HG03196 (cell line): ENCODE results near the gene RTL10.
"Not testable (repeated sequence)": the region's sequence is repeated elsewhere in the genome, so short reads cannot be mapped to it uniquely, and the experiment has no call there.

Experiments used
- ATAC-seq: cut with Tn5 transposase; IDR thresholded peaks from one replicate; pipeline ENCODE4 v1.9.1; 2021; ENCODE audit not compliant: unreplicated experiment

Gene RTL10

DNA sequence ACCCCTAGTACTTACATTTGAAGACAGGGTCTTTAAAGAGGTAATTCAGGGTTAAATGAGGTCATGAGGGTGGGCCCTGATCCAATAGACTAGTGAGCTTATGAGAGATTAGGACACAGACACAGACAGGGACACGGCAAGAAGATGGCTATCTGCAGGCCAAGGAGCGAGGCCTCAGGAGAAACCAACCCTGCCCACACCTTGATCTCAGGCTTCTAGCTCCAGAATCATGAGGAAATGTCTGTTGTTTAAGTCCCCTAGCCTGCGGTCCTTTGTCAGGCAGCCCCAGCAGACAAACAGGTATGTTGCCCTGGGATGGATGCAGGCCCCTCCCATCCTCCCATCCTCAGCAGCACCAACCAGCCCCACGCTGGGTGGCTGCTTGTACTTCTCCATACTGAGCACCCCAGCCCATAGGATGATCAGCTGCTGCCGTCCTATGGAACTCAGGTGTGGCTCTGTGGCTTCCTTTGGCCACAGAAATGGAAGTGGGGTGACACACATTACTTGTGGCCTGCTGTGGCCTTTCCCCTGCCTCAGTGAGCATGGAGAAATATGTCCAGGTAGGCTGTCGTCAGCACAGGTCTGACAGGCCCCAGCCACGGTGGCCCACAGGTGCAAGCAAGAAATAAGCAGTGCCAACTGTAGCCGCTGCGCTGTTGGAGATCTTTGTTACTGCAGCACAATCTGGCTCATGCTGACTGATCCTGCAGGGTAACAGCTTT, 7.9 kb downstream of the RTL10 start:
- ATAC-seq, result no peak

DNA sequence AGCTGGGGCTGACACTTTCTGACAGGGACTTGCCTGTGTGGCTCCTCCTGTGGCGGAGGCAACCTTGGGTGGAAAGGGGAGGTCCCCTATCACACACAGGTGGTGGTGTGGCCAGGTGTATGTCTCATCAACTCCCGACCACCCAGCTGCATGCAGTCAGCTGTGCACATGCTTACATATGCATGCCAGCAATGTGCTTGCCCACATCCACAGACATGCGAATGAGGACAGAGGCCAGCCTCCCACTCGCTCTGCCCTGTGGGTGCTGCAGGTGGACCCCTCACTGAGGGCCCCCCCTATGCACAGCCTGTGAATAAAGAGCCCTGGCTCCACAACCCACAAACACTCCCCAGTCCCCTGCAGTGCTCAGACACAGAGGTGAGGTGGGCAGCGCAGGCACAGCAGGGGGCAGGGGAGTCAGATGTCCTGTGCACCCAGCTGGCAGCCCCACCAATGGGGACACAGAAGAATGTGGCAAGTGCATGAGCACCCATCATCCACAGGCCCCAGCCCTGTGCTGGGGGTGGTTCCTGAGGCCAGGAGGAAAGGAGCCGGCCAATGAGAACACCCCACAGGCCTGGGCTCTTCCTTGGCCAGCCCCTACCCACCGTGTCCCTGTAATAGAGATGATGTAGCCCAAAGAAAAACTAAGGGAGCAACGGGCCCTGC, 9.5 kb downstream of the RTL10 start:
- ATAC-seq, result no peak

DNA sequence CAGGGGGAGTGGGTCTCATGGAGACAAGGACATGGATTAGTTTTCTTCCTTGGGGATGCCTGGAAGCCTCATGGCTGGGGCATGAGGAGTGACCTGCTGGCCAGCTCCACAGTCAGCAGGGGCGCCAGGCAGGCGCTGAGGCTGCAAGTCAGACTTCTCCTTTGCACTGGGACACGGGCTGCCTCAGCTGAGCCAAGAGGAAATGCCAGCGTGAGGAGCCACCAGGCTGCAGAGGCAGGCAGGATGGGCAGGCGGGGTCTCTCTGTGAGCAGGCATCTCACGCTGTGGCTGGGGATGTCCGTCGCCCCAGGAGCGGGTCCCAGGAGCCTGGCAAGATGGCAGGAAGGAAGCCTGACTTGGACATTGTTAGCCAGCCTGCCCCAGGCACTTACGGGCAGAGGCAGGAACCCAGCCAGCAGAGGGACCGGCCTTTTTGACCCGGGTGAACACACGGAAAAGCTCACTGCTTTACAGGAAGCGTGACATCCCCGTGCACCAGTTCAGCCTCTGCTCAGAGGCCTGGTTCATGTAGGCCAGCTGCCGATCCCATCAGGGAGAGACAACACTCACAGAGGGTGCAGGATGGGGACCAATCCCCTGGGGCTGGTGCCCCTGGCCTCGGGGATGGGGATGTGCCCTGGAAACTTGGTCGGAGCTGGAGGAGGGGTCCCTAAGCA, 10.2 kb downstream of the RTL10 start:
- ATAC-seq, result no peak

DNA sequence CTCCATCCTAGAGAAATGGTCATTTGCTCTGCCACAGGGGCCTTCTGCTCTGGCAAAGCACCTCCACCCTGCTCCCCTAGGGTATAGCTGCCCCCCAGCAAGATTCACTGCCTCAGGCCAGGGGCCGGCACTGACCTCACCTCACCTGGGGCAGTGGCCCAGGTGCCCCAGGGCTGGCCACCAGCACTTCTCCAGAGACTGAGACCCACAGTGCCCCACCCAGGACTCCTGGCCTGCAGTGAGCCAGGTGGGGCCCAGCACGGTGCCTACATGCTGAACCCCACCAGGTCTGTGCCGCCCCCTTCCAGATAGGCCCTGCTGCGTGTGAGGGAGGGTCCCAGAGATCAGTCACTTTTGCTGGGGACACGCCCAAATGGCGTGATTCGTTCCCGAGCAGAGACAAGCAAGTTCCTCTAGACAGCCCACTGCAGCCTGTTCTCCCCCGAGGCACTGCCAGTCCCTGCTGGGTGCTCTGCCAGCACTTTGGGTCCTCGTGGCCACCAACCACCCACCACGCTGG, 10.8 kb downstream of the RTL10 start:
- ATAC-seq, result no peak

DNA sequence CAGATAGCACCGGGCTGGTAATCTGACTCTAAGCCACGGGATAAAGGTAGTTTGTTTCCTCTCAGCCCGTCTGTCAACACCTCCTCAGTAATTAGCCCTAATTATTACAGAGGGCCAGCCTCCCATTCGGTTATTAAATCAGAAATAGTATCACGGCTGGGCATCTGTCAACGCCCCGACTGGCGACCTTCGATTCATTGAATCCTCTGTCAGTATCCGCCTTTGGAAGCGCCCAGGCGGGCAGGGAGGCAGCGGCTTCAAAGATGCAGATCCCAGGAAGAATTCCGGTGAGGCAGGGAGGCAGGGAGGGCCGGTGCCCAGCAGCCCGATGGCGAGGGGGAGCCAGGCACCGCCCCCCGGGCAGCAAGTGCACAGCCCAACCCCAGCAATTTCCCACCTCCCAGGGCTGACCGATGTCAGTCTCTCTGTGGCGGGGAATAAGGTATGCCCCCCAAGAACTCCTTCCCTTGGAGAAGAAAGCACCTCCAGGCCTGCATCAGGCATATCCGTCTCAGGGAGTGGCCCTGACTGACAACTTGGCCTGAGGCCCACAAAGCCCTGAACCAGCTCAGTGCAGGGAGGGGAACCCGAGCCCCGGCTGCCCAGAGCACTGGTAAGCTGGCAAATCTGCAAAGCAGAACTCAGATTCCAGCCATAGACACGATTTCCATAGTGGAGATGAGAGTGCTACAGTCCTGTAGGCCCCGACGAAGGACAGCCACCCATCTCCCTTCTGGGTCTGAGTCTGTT, 11.4 kb downstream of the RTL10 start:
- ATAC-seq, result no peak

DNA sequence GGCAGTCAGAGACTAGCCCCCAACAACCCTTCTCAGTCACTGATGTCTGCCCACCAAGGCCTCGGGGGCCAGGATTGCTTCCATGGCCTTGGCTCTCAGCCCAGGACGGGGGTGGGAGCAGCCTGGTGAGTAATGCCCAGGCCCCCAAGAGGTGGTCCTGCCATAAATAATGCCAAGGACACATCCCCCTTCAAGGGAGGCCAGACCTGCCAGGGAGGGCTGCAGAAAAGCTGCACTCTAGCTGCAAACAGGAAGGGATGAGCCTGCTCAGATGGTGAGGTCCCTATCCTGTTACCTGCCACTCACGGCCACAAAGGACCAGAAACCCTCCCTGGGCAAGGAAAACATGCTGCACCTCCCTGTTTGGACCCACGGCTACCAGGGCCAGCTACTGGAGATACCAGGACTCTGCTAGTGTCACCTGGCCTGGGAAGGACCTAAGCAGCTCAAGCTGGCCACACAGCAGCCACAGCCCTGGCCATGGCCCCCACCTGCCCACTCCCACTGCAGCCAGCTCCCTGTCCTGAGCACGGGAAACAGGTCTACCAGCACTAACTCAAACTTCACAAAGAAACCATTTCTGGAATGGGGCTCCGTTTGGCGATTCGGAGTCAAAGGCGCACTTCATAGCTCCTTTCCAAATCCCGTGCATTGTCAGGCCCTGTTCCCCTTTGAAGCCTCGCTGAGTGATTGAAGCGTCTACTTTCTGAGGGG, 12.1 kb downstream of the RTL10 start:
- no peak for ATAC-seq

DNA sequence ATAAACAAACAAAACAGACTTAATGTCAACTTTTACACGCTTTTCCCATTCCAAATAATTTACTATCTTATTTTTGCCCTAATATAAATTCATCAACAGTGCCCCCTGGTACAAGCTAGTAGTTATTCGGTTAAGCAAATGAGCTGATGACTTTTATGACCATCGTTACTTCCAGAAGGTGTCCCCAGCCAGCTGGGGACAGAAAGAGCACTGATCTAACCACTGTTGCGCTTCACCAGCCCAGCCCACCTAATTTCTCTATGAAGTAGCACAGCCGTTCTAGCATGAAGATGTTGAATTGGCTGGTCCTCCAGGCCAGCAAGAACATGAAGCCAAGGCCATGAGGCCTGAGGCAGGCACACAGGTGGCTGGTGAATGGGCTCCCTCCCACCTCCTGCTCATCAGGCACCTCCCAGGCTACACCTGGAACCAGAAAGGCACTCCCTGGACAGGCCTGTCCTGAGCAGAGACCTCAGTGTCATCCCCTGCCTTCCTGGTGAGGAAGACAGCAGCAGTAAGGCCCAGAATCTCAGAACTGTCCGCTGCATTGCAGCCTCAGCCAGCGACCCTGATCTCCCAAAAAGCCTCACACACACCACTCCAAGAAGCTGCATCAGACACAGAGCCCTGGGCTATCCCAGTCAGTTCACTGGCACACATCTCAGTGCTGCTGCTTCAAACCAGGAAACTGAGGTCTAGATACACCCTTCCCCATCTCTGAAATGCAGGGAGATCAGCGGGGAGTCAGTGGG, 12.9 kb downstream of the RTL10 start:
- no peak for ATAC-seq

DNA sequence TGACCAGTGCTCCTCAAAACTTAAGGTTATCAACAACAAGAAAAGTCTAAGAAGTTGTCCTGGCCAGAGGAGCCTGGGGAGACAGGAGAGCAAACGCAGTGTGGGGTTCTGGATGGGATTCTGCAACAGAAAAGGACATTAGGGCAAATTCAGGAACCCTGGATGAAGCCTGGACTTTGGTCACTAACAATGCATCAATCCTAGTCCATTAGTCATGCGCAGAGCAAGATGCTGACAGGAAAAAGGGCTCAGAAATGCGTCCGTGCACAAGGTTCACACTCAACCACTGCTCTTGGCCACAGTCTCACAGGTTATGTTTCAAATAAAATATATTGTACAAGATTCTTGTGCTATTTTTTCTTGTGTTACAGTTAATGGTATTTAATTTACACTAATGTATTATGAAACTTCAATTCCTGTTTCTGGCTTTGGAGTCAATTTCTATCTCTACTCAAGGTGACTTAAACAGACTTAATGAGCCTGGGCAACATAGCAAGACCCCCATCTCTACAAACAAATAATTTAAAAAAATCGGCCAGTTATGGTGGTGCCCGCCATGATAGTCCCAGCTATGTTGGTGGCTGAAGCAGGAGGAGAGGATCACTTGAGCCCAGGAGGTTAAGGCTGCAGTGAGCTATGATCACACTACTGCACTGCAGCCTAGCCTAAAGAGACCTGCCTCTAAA, 13.6 kb downstream of the RTL10 start:
- ATAC-seq, result no peak

DNA sequence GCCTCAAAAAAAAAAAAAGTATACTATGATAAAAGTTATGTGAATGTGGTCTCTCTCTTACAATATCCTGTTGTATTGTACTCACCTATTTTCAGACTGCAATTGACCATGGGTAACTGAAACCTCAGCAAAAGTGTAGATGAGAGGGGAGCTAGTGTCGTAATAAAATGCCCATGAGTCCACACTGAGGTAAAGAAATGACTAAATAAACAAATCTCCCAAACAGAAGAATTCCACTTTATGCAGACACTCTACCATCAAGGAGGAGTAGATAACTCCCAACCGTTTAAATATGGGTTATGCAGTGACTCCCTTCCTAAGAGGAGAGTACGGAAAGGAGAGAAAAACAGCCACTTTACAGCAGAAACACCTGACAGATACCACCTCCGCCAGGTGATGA, 14.6 kb downstream of the RTL10 start:
- no peak for ATAC-seq

DNA sequence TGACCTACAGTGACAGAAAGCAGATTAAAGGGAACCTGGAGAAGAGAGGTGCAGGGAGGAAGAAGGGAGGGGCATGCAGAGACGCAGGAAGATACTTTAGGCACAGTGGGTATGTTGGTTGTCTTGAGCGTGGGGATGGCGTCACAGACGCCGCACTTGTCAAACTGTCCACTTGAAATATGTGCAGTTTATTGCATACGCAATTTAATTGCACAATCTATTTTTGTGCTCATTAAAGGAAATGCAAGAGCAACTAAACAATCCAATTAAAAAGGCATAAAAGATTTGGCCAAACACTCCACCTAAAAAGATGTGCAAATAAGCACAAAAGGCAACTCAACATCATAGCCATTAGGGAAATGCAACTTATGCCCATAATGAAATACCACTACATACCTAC, 16.8 kb downstream of the RTL10 start:
- ATAC-seq, result no peak

DNA sequence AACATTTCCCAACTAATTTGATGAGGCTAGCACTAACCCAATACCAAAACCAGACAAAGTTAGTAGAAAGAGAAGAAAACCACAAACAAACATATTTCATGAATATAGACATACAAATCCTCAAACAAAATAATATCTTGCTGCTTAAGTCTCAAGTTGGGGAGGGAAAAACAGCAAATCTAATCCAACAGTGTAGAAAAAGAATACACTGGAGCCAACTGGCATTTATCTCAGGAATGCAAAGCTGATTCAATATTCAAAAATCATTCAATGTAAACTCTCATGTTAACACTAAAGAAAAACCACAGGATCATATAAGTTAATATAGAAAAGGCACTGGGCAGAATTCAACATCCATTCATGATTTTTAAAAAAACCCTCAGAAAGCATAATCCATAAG, 18.2 kb downstream of the RTL10 start:
- ATAC-seq, result no peak

DNA sequence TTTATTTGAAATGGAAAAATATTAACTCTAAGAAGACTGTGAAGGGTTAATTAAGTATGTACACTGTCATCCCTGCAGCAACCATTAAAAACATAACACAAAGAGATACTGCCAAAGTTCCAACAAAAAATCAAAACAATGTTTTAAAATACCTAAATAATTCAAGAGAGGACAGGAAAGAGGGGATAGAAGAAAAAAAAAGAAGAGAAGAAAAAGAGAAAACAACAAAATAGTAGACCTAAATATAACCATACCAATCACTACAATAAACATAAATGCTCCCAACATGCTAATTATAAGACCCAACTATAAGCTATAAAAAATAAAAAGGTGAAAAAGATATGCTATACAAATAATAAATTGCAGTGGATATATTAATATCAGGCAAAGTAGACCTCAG, 20.1 kb downstream of the RTL10 start:
- no peak for ATAC-seq

DNA sequence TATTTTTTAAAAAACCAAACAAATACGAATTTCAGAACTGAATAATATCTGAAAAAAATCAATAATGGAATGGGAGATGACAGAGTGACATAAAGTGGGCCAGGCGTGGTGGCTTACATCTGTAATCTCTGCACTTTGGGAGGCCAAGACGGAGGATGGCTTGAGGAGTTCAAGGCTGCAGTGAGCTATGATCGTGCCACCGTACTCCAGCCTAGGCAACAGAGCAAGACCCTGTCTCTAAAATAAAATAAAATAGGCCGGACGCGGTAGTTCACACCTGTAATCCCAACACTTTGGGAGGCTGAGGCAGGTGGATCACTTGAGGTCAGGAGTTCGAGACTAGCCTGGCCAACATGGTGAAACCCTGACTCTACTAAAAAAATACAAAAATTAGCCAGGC, 21.3 kb downstream of the RTL10 start:
- ATAC-seq, result not testable (repeated sequence)

DNA sequence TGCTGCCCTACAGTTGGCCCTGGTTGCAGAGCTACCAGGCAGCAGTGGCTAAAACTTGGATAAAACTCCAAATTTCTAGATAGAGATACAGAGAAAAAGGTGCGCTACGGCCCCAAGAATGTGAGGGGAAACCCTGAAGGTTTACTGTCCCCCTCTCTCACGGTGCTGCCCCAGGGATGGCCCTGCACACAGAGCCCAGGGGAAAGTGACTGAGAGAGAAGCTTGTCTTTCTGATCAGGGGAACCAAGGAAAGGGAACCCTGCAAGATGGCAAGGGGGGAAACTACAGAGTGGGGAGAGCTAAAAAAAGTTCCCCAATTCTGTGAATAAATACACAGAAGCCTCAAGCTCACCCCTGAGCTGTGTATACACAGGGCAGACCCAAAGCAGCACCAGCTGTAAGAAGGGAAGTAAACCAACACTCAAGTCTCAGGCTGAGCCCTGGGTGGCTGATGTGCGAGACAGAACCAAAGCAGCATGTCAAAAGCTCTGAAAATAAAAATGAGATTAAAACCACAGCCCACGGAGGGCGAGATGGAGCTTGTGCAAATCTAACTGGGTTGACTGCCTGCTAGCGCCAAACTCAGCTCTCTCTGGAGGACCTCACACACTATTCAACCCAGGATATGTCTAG, 22.1 kb downstream of the RTL10 start:
- no peak for ATAC-seq

DNA sequence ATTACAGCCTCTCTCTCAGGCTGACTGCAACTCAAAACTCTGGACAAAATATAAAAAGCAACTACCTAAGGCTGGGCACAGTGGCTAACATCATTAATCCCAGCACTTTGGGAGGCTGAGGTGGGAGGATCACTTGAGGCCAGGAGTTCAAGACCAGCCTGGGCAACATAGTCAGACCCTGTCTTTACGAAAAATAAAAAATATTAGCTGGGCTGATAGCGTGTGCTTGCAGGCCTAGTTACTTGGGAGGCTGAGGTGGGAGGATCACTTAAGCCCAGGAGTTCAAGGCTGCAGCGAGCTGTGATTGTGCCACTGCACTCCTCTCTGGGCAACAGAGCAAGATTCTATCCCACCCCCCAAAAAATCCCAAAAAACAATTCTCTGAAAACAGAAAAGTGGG, 22.7 kb downstream of the RTL10 start:
- ATAC-seq, result not testable (repeated sequence)

DNA sequence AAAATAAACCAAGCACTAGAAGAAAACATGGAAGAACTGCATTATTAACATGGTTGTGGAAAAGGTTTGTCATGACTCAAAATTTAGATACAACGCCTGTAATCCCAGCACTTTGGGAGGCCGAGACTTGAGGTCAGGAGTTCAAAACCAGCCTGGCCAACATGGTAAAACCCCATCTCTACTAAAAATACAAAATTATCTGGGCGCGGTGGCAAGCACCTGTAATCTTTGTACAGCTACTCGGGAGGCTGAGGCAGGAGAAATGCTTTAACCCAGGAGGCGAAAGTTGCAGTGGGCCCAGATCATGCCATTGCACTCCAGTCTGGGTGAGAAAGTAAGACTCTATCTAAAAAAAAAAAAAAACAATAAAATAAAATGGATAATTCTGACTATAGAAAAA, 23.7 kb downstream of the RTL10 start:
- no peak for ATAC-seq

DNA sequence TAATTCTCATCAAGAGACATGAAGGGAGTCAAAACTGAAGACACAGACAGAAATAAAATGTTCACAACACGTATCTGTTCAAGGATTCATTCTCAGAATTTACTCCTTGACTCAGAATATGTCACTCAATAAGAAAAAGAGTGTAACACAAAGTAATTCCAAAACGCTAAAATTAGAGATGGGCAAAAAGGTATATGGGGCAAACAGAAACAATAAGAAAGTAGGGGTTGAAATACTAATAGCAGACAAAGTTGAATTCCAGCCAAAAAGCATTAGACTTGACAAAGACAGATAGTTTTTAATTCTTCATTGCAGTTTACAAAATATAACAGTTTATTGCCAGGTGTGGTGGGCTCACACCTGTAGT, 26.7 kb downstream of the RTL10 start:
- ATAC-seq, result no peak

DNA sequence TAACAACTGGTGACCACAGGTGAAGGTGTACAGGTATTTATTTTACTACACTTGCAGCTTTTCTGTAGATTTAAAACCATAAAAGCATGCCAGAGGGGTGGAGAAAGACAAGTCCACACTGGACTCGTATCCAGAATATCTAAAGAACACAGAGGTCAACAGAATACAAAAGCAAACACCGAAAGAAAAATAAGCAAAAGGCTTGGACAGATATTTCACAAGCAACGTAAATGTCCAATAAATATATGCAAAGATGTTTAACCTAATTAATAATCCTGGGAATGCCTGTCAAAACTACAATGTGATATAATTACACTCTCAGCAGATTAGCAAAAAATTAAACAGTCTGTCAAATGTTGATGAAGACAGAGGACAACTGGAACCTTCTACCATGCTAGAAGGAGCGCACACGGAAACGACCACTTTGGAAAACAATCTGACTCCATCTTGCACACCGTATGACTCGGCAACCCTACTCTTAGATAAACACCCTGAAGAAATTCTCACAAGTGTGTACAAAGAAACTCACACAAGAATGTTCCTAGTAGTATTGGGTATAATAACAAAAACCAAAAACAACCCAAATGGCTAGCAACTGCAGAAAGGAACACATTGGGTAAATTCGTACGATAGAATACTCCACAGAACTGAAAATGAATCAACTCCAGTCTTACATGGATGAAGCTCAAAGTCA, 27.2 kb downstream of the RTL10 start:
- ATAC-seq, result no peak

DNA sequence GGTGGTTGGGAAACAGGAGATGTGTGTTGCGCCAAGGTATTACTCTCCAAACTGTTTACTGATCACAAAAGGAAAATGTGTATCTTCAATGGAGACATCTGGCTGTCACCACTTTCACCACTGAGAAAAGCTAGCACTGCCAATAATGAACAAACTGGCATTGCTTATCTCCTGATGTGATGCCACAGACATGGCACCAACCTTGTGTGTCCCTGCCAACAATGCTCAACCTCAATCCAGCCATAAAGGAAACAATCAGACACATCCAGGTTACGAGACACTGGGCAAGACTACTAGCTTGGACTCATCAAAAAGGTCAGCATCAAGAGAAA, 28.1 kb downstream of the RTL10 start:
- no peak for ATAC-seq
